ENCODE data around the gene SESN3.

SESN3 gene

DNA sequence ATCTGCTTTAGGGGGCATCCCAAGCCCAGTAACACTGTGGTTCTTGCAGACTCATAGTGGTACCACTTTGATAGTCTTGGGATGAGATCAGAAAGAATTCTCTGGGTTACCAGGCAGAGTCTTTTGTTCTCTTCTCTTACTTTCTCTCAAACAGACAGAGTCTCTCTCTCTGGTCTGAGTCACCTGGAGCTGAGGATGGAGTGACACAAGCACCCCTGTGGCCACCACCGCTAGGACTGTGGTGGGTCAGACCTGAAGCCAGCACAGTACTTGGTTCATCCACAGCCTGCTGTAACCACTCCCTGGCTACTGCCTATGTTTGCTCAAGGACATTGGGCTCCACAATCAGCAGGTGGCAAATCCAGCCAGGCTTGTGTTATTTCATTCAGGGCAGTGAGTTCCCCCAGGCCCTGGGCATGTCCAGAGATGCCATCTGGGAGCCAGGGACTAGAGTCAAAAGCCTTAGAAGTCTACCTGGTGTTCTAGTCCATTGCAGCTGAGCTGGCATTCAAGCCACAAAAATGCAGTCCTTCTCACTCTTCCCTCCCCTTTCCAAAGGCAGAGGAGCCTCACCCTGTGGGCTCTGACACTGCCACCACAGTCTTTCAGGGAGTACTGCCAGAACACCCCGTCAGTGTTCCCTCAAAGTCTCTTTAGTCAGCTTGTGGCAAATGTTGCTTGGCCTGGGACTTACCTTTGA is 111.5 kb downstream of the SESN3 start:
- DNase-seq (ENCODE audit: low spot score) = peak; percentile 41

DNA sequence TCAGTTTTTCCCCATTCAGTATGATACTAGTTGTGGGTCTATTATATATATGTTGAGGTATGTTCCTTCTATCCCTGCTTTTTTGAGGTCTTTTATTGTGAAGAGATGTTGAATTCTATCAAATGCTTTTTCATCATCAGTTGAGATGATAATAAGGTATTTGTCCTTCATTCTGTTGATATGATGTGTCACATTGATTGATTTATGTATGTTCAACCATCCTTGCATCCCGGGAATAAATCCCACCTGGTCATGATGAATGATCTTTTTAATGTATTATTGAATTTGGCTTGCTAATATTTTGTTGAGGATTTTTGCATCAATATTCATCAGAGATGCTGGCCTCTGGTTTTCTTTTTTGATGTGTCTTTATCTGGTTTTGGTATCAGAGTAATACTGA is 115.4 kb downstream of the SESN3 start:
- no peak for DNase-seq (ENCODE audit: low spot score)

Measured in LoVo (cell line).